HepG2 (cell line): ENCODE measurements around the gene GRIFIN. TPM values are rescaled to one million over a fixed set of nuclear protein-coding genes. Genes with fewer than 3 reads are reported as not detected.

ENCODE experiments used
- ATAC-seq: fragments of 200-7000 bp; cut with Tn5 transposase; 3 replicates; pipeline ENCODE4 v1.9.1; 2020; ENCODE audit warnings: mild to moderate bottlenecking, moderate library complexity
- BruUV-seq: library from RNA; stranded (reverse); fragments of 400-500 nt; replicated peaks from 2 replicates; lab custom pipeline; 2021; lab: Mats Ljungman, UMichigan
- CTCF ChIA-PET: fragments of 300-600 bp; formaldehyde crosslinking; extraction: SDS; loops from one replicate; lab custom pipeline; 2021; ENCODE audit warnings: low total read pairs, inconsistent platforms, low intra/inter-chr PET ratio; lab: Yijun Ruan, JAX
- POLR2A ChIA-PET: fragments of 350-600 bp; sonication (Branson Sonifier 250); formaldehyde crosslinking; loops from one replicate; lab custom pipeline; 2020; ENCODE audit warnings: antibody characterized with exemption, inconsistent platforms; lab: Yijun Ruan, JAX
- DNase-seq: peaks from one replicate; pipeline ENCODE4 v3.0.0-alpha.2; 2015; ENCODE audit warnings: low spot score
- FAIRE-seq: peaks from 3 replicates; lab custom pipeline; 2011; peaks lifted over from hg19 to GRCh38; lab: Jason Lieb, UNC
- H2AFZ ChIP-seq: one replicate; pipeline ENCODE4 v1.6.1; 2011; ENCODE audit warnings: low read length, inconsistent platforms
- H3K27ac ChIP-seq: fragments of 300-600 bp; 3 replicates; pipeline ENCODE4 v1.8.0; 2011; ENCODE audit warnings: mixed run types, mild to moderate bottlenecking, mixed read lengths, low read length, inconsistent platforms; ENCODE audit not compliant: insufficient read depth; ENCODE audit errors: extremely low read length
- H3K27me3 ChIP-seq, 2 experiments: fragments of 200-600 bp in 1 of 2; 2 replicates in 1 of 2; 3 replicates in 1 of 2; pipeline versions ENCODE4 v1.6.0 to v1.8.0; 2011; ENCODE audit warnings: low read length in 2 of 2, mild to moderate bottlenecking in 2 of 2, moderate library complexity in 2 of 2, inconsistent platforms in 1 of 2; ENCODE audit not compliant: insufficient read depth in 2 of 2, control insufficient read depth in 1 of 2
- H3K36me3 ChIP-seq, 2 experiments: fragments of 200-600 bp in 1 of 2; replicated peaks in 1 of 2; 2 replicates in 1 of 2; 3 replicates in 1 of 2; pipeline versions ENCODE4 v1.5.1 to v1.8.0; 2011; ENCODE audit warnings: low read length in 2 of 2, inconsistent platforms in 1 of 2; ENCODE audit not compliant: insufficient read depth in 2 of 2, control insufficient read depth in 1 of 2
- H3K4me1 ChIP-seq: 2 replicates; pipeline ENCODE4 v1.5.1; 2012; ENCODE audit warnings: low read length, inconsistent platforms; ENCODE audit not compliant: insufficient read depth
- H3K4me2 ChIP-seq: 2 replicates; pipeline ENCODE4 v1.6.0; 2011; ENCODE audit warnings: low read depth, low read length, inconsistent platforms
- H3K4me3 ChIP-seq, 3 experiments: fragments of 200-600 bp in 1 of 3; sonication (generic), shearing (Covaris generic) in 1 of 3; replicated peaks in 1 of 3; 2 replicates each; pipeline ENCODE4 v1.5.1; 2011 to 2016; ENCODE audit warnings: low read length in 3 of 3, inconsistent platforms in 2 of 3, low read depth in 2 of 3, mild to moderate bottlenecking in 2 of 3, control low read depth in 1 of 3, mixed read lengths in 1 of 3; ENCODE audit not compliant: insufficient read depth in 1 of 3
- H3K79me2 ChIP-seq: one replicate; pipeline ENCODE4 v1.6.1; 2011; ENCODE audit warnings: low read length, inconsistent platforms; ENCODE audit not compliant: insufficient read depth
- H3K9ac ChIP-seq: 2 replicates; pipeline ENCODE4 v1.6.0; 2011; ENCODE audit warnings: mild to moderate bottlenecking, low read depth, low read length, inconsistent platforms; ENCODE audit not compliant: insufficient read depth
- H3K9me3 ChIP-seq: 2 replicates; pipeline ENCODE4 v1.5.1; 2012; ENCODE audit warnings: mild to moderate bottlenecking, low read length
- H4K20me1 ChIP-seq: 2 replicates; pipeline ENCODE4 v1.6.0; 2011; ENCODE audit warnings: inconsistent platforms, mild to moderate bottlenecking, low read length, moderate library complexity; ENCODE audit not compliant: insufficient read depth
- BRCA1 ChIP-seq: sonication (generic); formaldehyde crosslinking; IDR thresholded peaks from 2 replicates; pipeline ENCODE4 v1.4.0; 2020; ENCODE audit warnings: missing genetic modification reagents
- CEBPZ ChIP-seq: IDR thresholded peaks from 2 replicates; pipeline ENCODE4 v1.6.1; 2012; ENCODE audit warnings: low read length, improper control_type of control experiment
- E2F5 ChIP-seq: sonication (generic); formaldehyde crosslinking; conservative IDR thresholded peaks from 2 replicates; pipeline ENCODE4 v1.4.0; 2020; ENCODE audit warnings: missing genetic modification reagents
- HDAC6 ChIP-seq: fragments of 200-600 bp; sonication (generic); IDR thresholded peaks from 2 replicates; pipeline ENCODE4 v1.7.0; 2017; ENCODE audit warnings: mild to moderate bottlenecking, antibody characterized with exemption, low read length, low read depth
- HMG20B ChIP-seq: conservative IDR thresholded peaks from 2 replicates; pipeline ENCODE4 v1.6.1; 2016; ENCODE audit warnings: missing genetic modification reagents, missing compliant biosample characterization
- KLF15 ChIP-seq: sonication (generic); formaldehyde crosslinking; IDR thresholded peaks from 2 replicates; pipeline ENCODE4 v1.8.1; 2023; ENCODE audit warnings: borderline replicate concordance, mild to moderate bottlenecking, inconsistent platforms, missing genetic modification reagents, mixed read lengths
- POLR2A ChIP-seq, 2 experiments: IDR thresholded peaks; 2 replicates each; pipeline ENCODE4 v1.6.1; 2011; ENCODE audit warnings: low read depth in 2 of 2, low read length in 2 of 2, mild to moderate bottlenecking in 1 of 2, moderate library complexity in 1 of 2; ENCODE audit not compliant: insufficient read depth in 1 of 2
- POLR2AphosphoS2 ChIP-seq: IDR thresholded peaks from 2 replicates; pipeline ENCODE4 v1.6.1; 2011; ENCODE audit warnings: low read depth, low read length, improper control_type of control experiment
- PRDM15 ChIP-seq: sonication (generic); formaldehyde crosslinking; IDR thresholded peaks from 2 replicates; pipeline ENCODE4 v1.4.0; 2020; ENCODE audit warnings: missing genetic modification reagents
- REPIN1 ChIP-seq: sonication (generic); formaldehyde crosslinking; IDR thresholded peaks from 2 replicates; pipeline ENCODE4 v1.8.0; 2022; ENCODE audit warnings: missing genetic modification reagents, low read depth, mild to moderate bottlenecking, borderline replicate concordance
- TBP ChIP-seq: sonication (generic); formaldehyde crosslinking; IDR thresholded peaks from 2 replicates; pipeline ENCODE4 v1.5.0; 2020; ENCODE audit warnings: missing genetic modification reagents
- ZKSCAN8 ChIP-seq: IDR thresholded peaks from 2 replicates; pipeline ENCODE4 v1.6.1; 2016; ENCODE audit warnings: borderline replicate concordance, missing genetic modification reagents, missing compliant biosample characterization
- ZNF430 ChIP-seq: sonication (generic); formaldehyde crosslinking; IDR thresholded peaks from 2 replicates; pipeline ENCODE4 v1.9.0; 2021; ENCODE audit warnings: mild to moderate bottlenecking, missing genetic modification reagents
- ZNF639 ChIP-seq: conservative IDR thresholded peaks from 2 replicates; pipeline ENCODE4 v1.6.1; 2018; ENCODE audit warnings: missing genetic modification reagents
- ZNF773 ChIP-seq: sonication (generic); formaldehyde crosslinking; IDR thresholded peaks from 2 replicates; pipeline ENCODE4 v1.4.0; 2020; ENCODE audit warnings: missing genetic modification reagents, borderline replicate concordance
- WGBS: methylation state at CpG from one replicate; pipeline ENCODE4 v1.1.6; 2017; ENCODE audit warnings: low lambda C conversion rate; 5-methylcytosine and 5-hydroxymethylcytosine counted together
- in situ Hi-C: cut with HindIII; loops from 2 replicates; pipeline ENCODE4 v1.10.0; 2017; ENCODE audit warnings: low pct_unique_long_range_greater_than_20kb; ENCODE audit not compliant: extremely low pct_ligation_motif_present
- intact Hi-C: fragments of 100-400 bp; cut with micrococcal nuclease; formaldehyde crosslinking; loops from one replicate; pipeline ENCODE4 v1.10.0; 2022; ENCODE audit not compliant: unreplicated experiment
- polyA plus RNA-seq, 8 experiments: library from polyadenylated mRNA; depleted of rRNA in 3 of 8; stranded (reverse) in 7 of 8; unstranded in 1 of 8; fragments of >200 nt; fragmentation: Illumina TruSeq in 4 of 8; extraction: Trizol in 4 of 8; gene quantifications; 2 replicates each; pipeline versions ENCODE4 v1.2.1 to v1.2.3, GENCODE V29; 2011 to 2016; ENCODE audit warnings: low read depth in 4 of 8, missing spikeins in 1 of 8, mixed read lengths in 1 of 8; ENCODE audit not compliant: insufficient read depth in 1 of 8
- total RNA-seq, 5 experiments: library from RNA; depleted of rRNA; stranded (reverse); fragments of >200 nt; fragmentation: Illumina TruSeq; extraction: Trizol; gene quantifications; 2 replicates each; pipeline ENCODE4 v1.2.3, GENCODE V29; 2016; ENCODE audit warnings: low read depth in 1 of 5

Gene GRIFIN
- total and polyA plus RNA-seq, 2 of the 13 experiments (the other 11 are each of a cell fraction or from before 2014, with no cell fraction given), result not detected

- in situ Hi-C loops (no loop called here), intact Hi-C loops (no loop called here)
- Histone ChIP-seq H3K36me3 (no peaks in the 10 kb centered on the region), H3K27ac (no peak overlapping the region), H3K79me2 (no peaks in the 10 kb centered on the region), H2AFZ (no peak overlapping the region), H4K20me1 (no peaks in the 10 kb centered on the region), H3K4me3 (no peak overlapping the region), H3K9me3 (no peaks in the 10 kb centered on the region), H3K4me2 (no peak overlapping the region), H3K4me1 (no peaks in the 10 kb centered on the region), H3K9ac (no peak overlapping the region), H3K27me3 (peaks cover 21 to 71% of the 10 kb centered on the region in 2 experiments)
- DNase-seq (no peak), ATAC-seq (no peak), FAIRE-seq (no peak)
- TF ChIP-seq ZNF773 (CRISPR knock-in tag), result no peak
- no peak for TF ChIP-seq E2F5 (CRISPR knock-in tag)
- TF ChIP-seq REPIN1, result no peak
- no peak for TF ChIP-seq ZKSCAN8 (CRISPR knock-in tag)
- TF ChIP-seq PRDM15 (CRISPR knock-in tag), result no peak
- TF ChIP-seq BRCA1 (CRISPR knock-in tag), result no peak
- TF ChIP-seq HMG20B, result no peak
- no peak for TF ChIP-seq POLR2AphosphoS2
- TF ChIP-seq POLR2A (IDR thresholded peaks at IDR 0.05; ENCODE audit: insufficient read depth in 1 of 2, low read depth in 2 of 2, low read length in 2 of 2), result no peak
- TF ChIP-seq ZNF430 (CRISPR knock-in tag), result no peak
- no peak for TF ChIP-seq HDAC6
- no peak for TF ChIP-seq CEBPZ
- TF ChIP-seq KLF15, result no peak
- TF ChIP-seq TBP, result no peak
- TF ChIP-seq ZNF639 (CRISPR knock-in tag), result no peak
- no TSS peak for BruUV-seq
- ChIA-PET POLR2A (no interaction called here), CTCF (no interaction called here)
- WGBS, result 10% methylated on average over 6 of the region's 25 CpGs
These were observed 21.5 kb upstream of the GRIFIN start for GRCh38 chr7:2497500-2498336.
